Type B pancreatic cell (in vitro differentiated cells): ENCODE measurements around the gene TUBA3E. TPM values are rescaled to one million over a fixed set of nuclear protein-coding genes. Genes with fewer than 3 reads are reported as not detected.
A peak's percentile ranks its signal among the peaks of the same experiment; 100 is the strongest.
"Not testable (repeated sequence)": the region's sequence is repeated elsewhere in the genome, so short reads cannot be mapped to it uniquely, and the experiment has no call there.

Experiments
- DNase-seq: peaks from one replicate; pipeline ENCODE4 v3.0.0; 2021; ENCODE audit warnings: mixed read lengths; ENCODE audit not compliant: unreplicated experiment; ENCODE audit errors: extremely low spot score
- H3K27ac Mint-ChIP-seq: 2 replicates; pipeline ENCODE4 v1.8.0; 2021; ENCODE audit warnings: mild to moderate bottlenecking, mixed read lengths
- H3K27me3 Mint-ChIP-seq: 2 replicates; pipeline ENCODE4 v1.8.0; 2021; ENCODE audit warnings: mixed read lengths
- H3K36me3 Mint-ChIP-seq: 2 replicates; pipeline ENCODE4 v1.8.0; 2021; ENCODE audit warnings: mixed read lengths
- H3K4me1 Mint-ChIP-seq: one replicate; pipeline ENCODE4 v1.8.0; 2021; ENCODE audit warnings: mixed read lengths; ENCODE audit not compliant: unreplicated experiment
- H3K4me3 Mint-ChIP-seq: 2 replicates; pipeline ENCODE4 v1.8.0; 2021; ENCODE audit warnings: mild to moderate bottlenecking, mixed read lengths
- H3K9me3 Mint-ChIP-seq: 2 replicates; pipeline ENCODE4 v1.8.0; 2021; ENCODE audit warnings: mixed read lengths
- CTCF ChIP-seq: fragments of 200-600 bp; sonication (generic); conservative IDR thresholded peaks from 2 replicates; pipeline ENCODE4 v1.5.0; 2021; ENCODE audit warnings: antibody characterized with exemption, mild to moderate bottlenecking
- long read RNA-seq: library from polyadenylated mRNA; unstranded; transcript quantifications from one replicate; pipeline ENCODE4 v2.0.0, GENCODE V29; 2020
- total RNA-seq: library from RNA; stranded (reverse); gene quantifications from 2 replicates; pipeline ENCODE4 v1.2.1, GENCODE V29; 2021; ENCODE audit warnings: low replicate concordance

The TUBA3E gene
- not detected in 2 replicates for total RNA-seq
- long read RNA-seq = 0 reads

DNA sequence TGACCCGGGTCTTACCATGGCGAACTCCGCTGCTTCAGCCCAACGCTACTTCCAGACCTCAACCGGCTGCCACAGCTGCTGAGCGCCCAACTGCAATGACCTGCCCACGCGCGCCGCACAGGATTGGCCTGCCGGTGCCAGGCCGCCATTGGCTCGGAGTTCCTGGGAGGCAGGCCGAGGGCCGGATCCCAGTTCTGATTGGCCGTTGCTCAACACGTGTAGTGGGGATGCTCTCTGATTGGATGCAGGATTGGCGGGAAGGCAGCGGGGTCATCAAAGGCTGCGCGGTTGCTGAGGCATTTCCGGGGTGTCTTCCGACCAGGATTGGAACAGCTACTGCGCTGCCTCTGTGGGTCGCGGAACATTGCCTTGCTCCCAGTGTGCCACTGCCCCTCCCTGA is at the start of gene TUBA3E:
TSS of gene TUBA3E (minus strand) at position 97 of the 400 bp plus-strand sequence. CDS start at position 18, 79 bp downstream.
- DNase-seq = no peak
- H3K4me3 Mint-ChIP-seq = no peak within 1 kb of the TSS
- no peaks in the 10 kb centered on the region for H3K36me3 Mint-ChIP-seq
- no peaks in the 10 kb centered on the region for H3K9me3 Mint-ChIP-seq
- no peak for TF ChIP-seq CTCF
- no peak within 1 kb of the TSS for H3K27ac Mint-ChIP-seq
- peaks cover 4% of the 10 kb centered on the region for H3K27me3 Mint-ChIP-seq
- peaks cover 3% of the 10 kb centered on the region for H3K4me1 Mint-ChIP-seq

GRCh38 chr2:130246430-130246829 is 48.2 kb upstream of the TUBA3E start:
- H3K36me3 Mint-ChIP-seq = no peaks in the 10 kb centered on the region
- H3K4me1 Mint-ChIP-seq = no peaks in the 10 kb centered on the region

GRCh38 chr2:130245976-130246375 is 47.7 kb upstream of the TUBA3E start:
- Mint-ChIP-seq H3K27me3 (peaks cover 18% of the 10 kb centered on the region), H3K4me1 (no peaks in the 10 kb centered on the region), H3K27ac (no peak overlapping the region), H3K9me3 (no peaks in the 10 kb centered on the region), H3K4me3 (no peak overlapping the region), H3K36me3 (no peaks in the 10 kb centered on the region)
- no peak for DNase-seq
- TF ChIP-seq CTCF = no peak

More at GRCh38 chr2:130246430-130246829, 48.2 kb upstream of the TUBA3E start:
- no peak for TF ChIP-seq CTCF
- H3K9me3 Mint-ChIP-seq = no peaks in the 10 kb centered on the region
- no peak for DNase-seq
- H3K4me3 Mint-ChIP-seq = no peak overlapping the region
- no peak overlapping the region for H3K27ac Mint-ChIP-seq
- peaks cover 13% of the 10 kb centered on the region for H3K27me3 Mint-ChIP-seq

DNA sequence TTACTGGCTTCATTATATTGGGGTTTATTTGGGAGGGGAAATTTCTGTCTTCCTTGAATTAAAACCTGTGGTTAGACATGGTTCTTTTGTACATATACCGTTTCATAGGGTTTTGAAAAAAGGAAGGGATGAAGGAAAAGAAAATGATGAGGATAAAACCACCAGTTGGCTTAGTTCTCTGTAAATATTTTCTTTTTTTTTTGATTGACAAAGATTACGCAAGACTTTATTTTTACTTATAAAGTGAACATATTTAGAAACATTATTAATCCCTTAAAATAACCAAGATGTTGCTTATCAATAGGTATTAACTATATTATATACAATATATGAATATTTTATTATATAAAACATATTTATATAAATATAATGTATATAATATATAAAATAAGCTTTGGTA is 45.1 kb upstream of the TUBA3E start:
- no peaks in the 10 kb centered on the region for H3K4me1 Mint-ChIP-seq
- no peaks in the 10 kb centered on the region for H3K36me3 Mint-ChIP-seq
- TF ChIP-seq CTCF = no peak
- no peaks in the 10 kb centered on the region for H3K9me3 Mint-ChIP-seq
- no peak for DNase-seq
- H3K27me3 Mint-ChIP-seq = peaks cover 15% of the 10 kb centered on the region
- no peak overlapping the region for H3K27ac Mint-ChIP-seq
- H3K4me3 Mint-ChIP-seq = no peak overlapping the region

DNA sequence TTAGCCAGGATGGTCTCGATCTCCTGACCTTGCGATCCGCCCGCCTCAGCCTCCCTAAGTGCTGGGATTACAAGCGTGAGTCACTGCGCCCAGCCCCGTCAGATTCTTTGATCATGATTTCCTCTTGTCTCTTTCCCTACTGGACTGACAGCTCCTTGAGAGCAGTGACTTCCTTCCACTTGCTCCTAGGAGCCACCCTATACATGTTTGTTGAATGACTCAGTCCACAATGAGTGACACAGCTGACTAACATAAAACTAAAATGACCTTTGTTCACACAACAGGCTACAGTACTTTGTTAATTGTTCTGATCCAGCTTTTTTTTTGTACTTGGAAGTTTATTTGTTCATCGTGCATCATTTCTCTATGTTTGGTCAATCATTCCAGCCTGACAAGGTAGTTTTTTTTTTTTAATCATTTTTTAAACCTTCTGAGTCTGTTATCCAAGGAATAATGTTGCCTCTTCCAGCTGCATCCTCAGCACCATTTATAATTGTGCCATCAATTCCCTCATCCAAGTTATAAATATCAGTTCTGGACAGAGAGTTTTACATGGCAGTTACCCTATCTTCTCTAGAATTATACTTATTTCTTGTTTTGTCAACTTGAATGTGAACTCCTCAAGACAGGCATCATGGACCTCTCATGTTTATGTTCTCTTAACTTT is 42.9 kb upstream of the TUBA3E start:
- no peaks in the 10 kb centered on the region for H3K4me1 Mint-ChIP-seq
- peaks cover 13% of the 10 kb centered on the region for H3K27me3 Mint-ChIP-seq
- no peak overlapping the region for H3K4me3 Mint-ChIP-seq
- H3K9me3 Mint-ChIP-seq = no peaks in the 10 kb centered on the region
- H3K27ac Mint-ChIP-seq = peak overlapping the region; percentile 86
- H3K36me3 Mint-ChIP-seq = no peaks in the 10 kb centered on the region
- TF ChIP-seq CTCF = no peak
- DNase-seq = no peak

DNA sequence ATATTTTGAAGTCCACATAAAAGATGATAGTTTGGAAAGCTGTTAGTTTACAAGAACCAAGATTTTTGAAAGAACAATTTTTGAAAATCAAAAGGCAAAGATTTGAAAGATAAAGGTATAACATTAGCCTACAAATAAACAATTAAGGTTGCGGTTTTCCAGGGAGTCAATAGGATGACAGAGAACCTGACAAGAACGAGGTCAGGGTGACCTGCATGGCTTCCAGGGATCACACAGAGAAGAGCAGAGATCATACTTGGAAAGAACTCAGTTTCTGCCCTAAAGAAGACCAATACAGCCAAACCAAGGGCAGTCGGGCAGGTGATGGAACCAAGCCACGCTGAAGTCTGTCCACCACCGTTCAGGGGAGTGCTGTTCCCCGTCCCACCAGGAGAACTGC is 41.3 kb upstream of the TUBA3E start:
- H3K4me1 Mint-ChIP-seq, H3K9me3 Mint-ChIP-seq, H3K4me3 Mint-ChIP-seq, H3K36me3 Mint-ChIP-seq, H3K27ac Mint-ChIP-seq, DNase-seq: not testable (repeated sequence)
- peaks cover 12% of the 10 kb centered on the region for H3K27me3 Mint-ChIP-seq

DNA sequence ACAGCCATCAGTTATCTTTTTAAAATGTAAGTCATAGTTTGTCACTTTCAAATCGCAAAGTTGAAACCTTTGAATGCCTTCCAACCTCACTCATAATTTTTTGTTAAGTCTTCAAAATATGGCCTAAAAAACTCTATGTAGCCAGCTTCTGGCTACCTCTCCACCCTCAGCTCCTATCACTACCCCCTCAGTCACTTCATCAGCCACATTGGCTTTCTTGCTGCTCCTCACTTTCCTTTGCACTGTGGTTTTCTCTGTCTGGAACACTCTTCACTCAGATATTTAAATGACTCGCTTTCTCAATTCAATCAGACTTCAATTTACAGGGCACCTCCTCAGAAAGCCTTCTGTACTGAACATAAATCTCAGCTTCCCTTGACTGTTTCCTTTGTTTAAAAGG is 34.8 kb upstream of the TUBA3E start:
- H3K9me3 Mint-ChIP-seq, H3K4me1 Mint-ChIP-seq, DNase-seq, H3K27ac Mint-ChIP-seq, H3K27me3 Mint-ChIP-seq, H3K36me3 Mint-ChIP-seq, H3K4me3 Mint-ChIP-seq: not testable (repeated sequence)
